ENCODE results near the gene SYT14. TPM values are rescaled to one million over a fixed set of nuclear protein-coding genes. Genes with fewer than 3 reads are reported as not detected.

Gene SYT14
- total RNA-seq, 1 experiment from 2014 or later, result 10.3 TPM

- H2AFZ ChIP-seq (ENCODE audit: low read length), result no peak overlapping the region
- Mint-ChIP-seq H3K27me3 (ENCODE audit: low read depth) (no peaks in the 10 kb centered on the region), H3K4me1 (no peaks in the 10 kb centered on the region)
Measured at GRCh38 chr1:209893751-209894150, 44.3 kb upstream of the SYT14 start.

More at GRCh38 chr1:209893751-209894150, 44.3 kb upstream of the SYT14 start:
- H4K91ac ChIP-seq (ENCODE audit: insufficient read length, low read depth, low read length), result no peak overlapping the region
- no peaks in the 10 kb centered on the region for H4K20me1 ChIP-seq (ENCODE audit: control insufficient read depth, insufficient read depth, insufficient read length)
- H4K5ac ChIP-seq (ENCODE audit: insufficient read length, low read depth, low read length), result no peak overlapping the region
- no peak overlapping the region for H2AK5ac ChIP-seq (ENCODE audit: insufficient read length, low read length)
- no peak overlapping the region for H3K9ac ChIP-seq (ENCODE audit: extremely low read depth, insufficient read length, low read length)
- H3K4me1 ChIP-seq (ENCODE audit: insufficient read depth, low read length), result no peaks in the 10 kb centered on the region
- H2BK120ac ChIP-seq (ENCODE audit: low read depth, low read length, poor library complexity, severe bottlenecking), result no peak overlapping the region
- H3K56ac ChIP-seq (ENCODE audit: insufficient read length, low read depth, low read length), result no peak overlapping the region
- no peak overlapping the region for H3K4ac ChIP-seq (ENCODE audit: low read depth, low read length)
- no peaks in the 10 kb centered on the region for H3K9me3 ChIP-seq (ENCODE audit: control insufficient read depth, low read depth, low read length)
- H3K79me2 ChIP-seq (ENCODE audit: insufficient read depth, low read length), result no peaks in the 10 kb centered on the region
- WGBS (ENCODE audit: extremely low coverage, insufficient read length, low lambda C conversion rate), result no CpG with 5 or more reads among the region's 6 CpGs
- H4K8ac ChIP-seq (replicated peaks; ENCODE audit: insufficient read length, low read depth, low read length), result no peak overlapping the region
- no peaks in the 10 kb centered on the region; a peak in 1 of 7 replicates for H3K36me3 Mint-ChIP-seq (ENCODE audit: insufficient read depth in 1 of 3, low read depth in 3 of 3)
- no peak overlapping the region for H3K18ac ChIP-seq (ENCODE audit: insufficient read length, low read depth, low read length)
- H3K27ac ChIP-seq (ENCODE audit: insufficient read length, low read depth, low read length), result no peak overlapping the region
- no peaks in the 10 kb centered on the region for H3K27me3 ChIP-seq (ENCODE audit: insufficient read depth, low read length)
- no peak overlapping the region for H3K23ac ChIP-seq (ENCODE audit: insufficient read length, low read depth, low read length)
- no peak overlapping the region for H3T11ph ChIP-seq (ENCODE audit: low read length)
- TF ChIP-seq CTCF (conservative IDR thresholded peaks at IDR 0.05), result no peak
- H3K9me3 Mint-ChIP-seq, result no peaks in the 10 kb centered on the region; a peak in 1 of 5 replicates
- no peak overlapping the region for H2BK15ac ChIP-seq (ENCODE audit: low read depth, low read length)
- no peak overlapping the region for H2BK5ac ChIP-seq (ENCODE audit: insufficient read length, low read length)
- H2BK20ac ChIP-seq (ENCODE audit: low read depth, low read length, poor library complexity, severe bottlenecking), result no peak overlapping the region
- no peak overlapping the region for H3K4me2 ChIP-seq (ENCODE audit: insufficient read depth, insufficient read length, low read length)
- no peak overlapping the region for H2BK12ac ChIP-seq (ENCODE audit: insufficient read length, low read depth, low read length)
- no peak overlapping the region for H3K14ac ChIP-seq (ENCODE audit: insufficient read depth, low read length)
- no peaks in the 10 kb centered on the region for H3K79me1 ChIP-seq (ENCODE audit: insufficient read depth, low read depth, low read length, poor library complexity, severe bottlenecking)
- no peak overlapping the region for H3K27ac Mint-ChIP-seq
- H3K23me2 ChIP-seq (ENCODE audit: insufficient read length, low read depth, low read length, poor library complexity, severe bottlenecking), result no peaks in the 10 kb centered on the region
- no peak overlapping the region for H3K4me3 Mint-ChIP-seq
- DNase-seq, result no peak
